Mucosa of descending colon (tissue), 3 donors: Measurements from ENCODE around the gene SERPINF2. TPM values are rescaled to one million over a fixed set of nuclear protein-coding genes. Genes with fewer than 3 reads are reported as not detected.

ENCODE experiments used
- ATAC-seq: fragments of 200-7000 bp; cut with Tn5 transposase; one replicate; pipeline ENCODE4 v1.9.1; 2020; ENCODE audit warnings: mild to moderate bottlenecking, moderate library complexity
- DNase-seq, 3 donors: peaks; one replicate each; pipeline ENCODE4 v3.0.0-alpha.2; 2020
- H3K36me3 ChIP-seq: fragments of 200-600 bp; one replicate; pipeline ENCODE4 v1.8.0; 2021; ENCODE audit warnings: low read depth, mild to moderate bottlenecking
- H3K4me1 ChIP-seq: fragments of 200-600 bp; one replicate; pipeline ENCODE4 v1.8.0; 2021; ENCODE audit warnings: low read depth, mild to moderate bottlenecking
- H3K4me3 ChIP-seq: fragments of 200-600 bp; one replicate; pipeline ENCODE4 v1.8.0; 2021; ENCODE audit warnings: mild to moderate bottlenecking
- H3K9me3 ChIP-seq: fragments of 200-600 bp; one replicate; pipeline ENCODE4 v1.8.0; 2021; ENCODE audit warnings: mild to moderate bottlenecking
- CTCF ChIP-seq: fragments of 200-600 bp; IDR thresholded peaks from one replicate; pipeline ENCODE4 v1.8.0; 2022; ENCODE audit warnings: antibody characterized with exemption, mild to moderate bottlenecking
- intact Hi-C, 2 donors: fragments of 100-400 bp; cut with DNase I in 1 of 2; cut with micrococcal nuclease in 1 of 2; formaldehyde crosslinking; loops; one replicate each; pipeline versions ENCODE4 v1.11.0 to v1.11.1; 2022; cut with DNase I, micrococcal nuclease
- total RNA-seq, 3 donors: library from RNA; stranded (reverse); fragmentation: NEBNext Ultra II Directional in 2 of 3; extraction: Animal tissue kit (Norgen Biotek cat#: 25700) in 2 of 3; gene quantifications; one replicate each; pipeline versions ENCODE4 v1.2.1 to v1.2.4, GENCODE V29; 2021 to 2023
- donor health status: DM: no; HTN: no; CAD: no; lungs with moderate emphysema.
- donor health status: DM: no; HTN: no; CAD: no.
- donor health status: DM: no; HTN: yes; CAD: no.

SERPINF2 gene
- total RNA-seq, 3 donors from 2014 or later, result 0.78 to 8.2 (median 2.9) TPM

- ATAC-seq (no peak), DNase-seq (peak in 1 of 3 donors; percentile 72)
- H3K4me3 ChIP-seq, result no peak overlapping the region
- TF ChIP-seq CTCF, result no peak
- H3K4me1 ChIP-seq, result peaks cover 21% of the 10 kb centered on the region
- intact Hi-C loops, result loop anchor here in 1 of 2 donors (5.0 kb wide), 1 partner anchor 61 kb away; the partner anchor contains the start of gene WDR81
- H3K36me3 ChIP-seq, result no peaks in the 10 kb centered on the region
- no peaks in the 10 kb centered on the region for H3K9me3 ChIP-seq
These were observed 40.6 kb downstream of the SERPINF2 start for GRCh38 chr17:1783271-1783670.

- H3K4me1 ChIP-seq, result peaks cover 21% of the 10 kb centered on the region
- H3K9me3 ChIP-seq, result no peaks in the 10 kb centered on the region
- TF ChIP-seq CTCF, result peak; percentile 28
- H3K36me3 ChIP-seq, result no peaks in the 10 kb centered on the region
- peak in 2 of 3 donors; percentile 68 to 74 for DNase-seq
- peak; percentile 40 for ATAC-seq
- intact Hi-C loops, result loop anchor here in 1 of 2 donors (5.0 kb wide), 1 partner anchor 62 kb away; the partner anchor contains the start of gene WDR81
- no peak overlapping the region for H3K4me3 ChIP-seq
These were observed 41.4 kb downstream of the SERPINF2 start for GRCh38 chr17:1783834-1784611.

GRCh38 chr17:1785930-1786329, 43.3 kb downstream of the SERPINF2 start:
- H3K9me3 ChIP-seq, result no peaks in the 10 kb centered on the region
- no peak for TF ChIP-seq CTCF
- intact Hi-C loops, result no loop called here
- no peak overlapping the region for H3K4me3 ChIP-seq
- ATAC-seq, result no peak
- H3K36me3 ChIP-seq, result no peaks in the 10 kb centered on the region
- H3K4me1 ChIP-seq, result peaks cover 13% of the 10 kb centered on the region
- DNase-seq, result no peak

GRCh38 chr17:1786708-1787107, 44.0 kb downstream of the SERPINF2 start:
- no peaks in the 10 kb centered on the region for H3K9me3 ChIP-seq
- DNase-seq, result no peak
- intact Hi-C loops, result no loop called here

GRCh38 chr17:1787301-1787902, 44.7 kb downstream of the SERPINF2 start:
- H3K36me3 ChIP-seq, result no peaks in the 10 kb centered on the region
- H3K9me3 ChIP-seq, result no peaks in the 10 kb centered on the region
- no peak overlapping the region for H3K4me3 ChIP-seq
- intact Hi-C loops, result no loop called here
- TF ChIP-seq CTCF, result no peak
- peaks cover 13% of the 10 kb centered on the region for H3K4me1 ChIP-seq
- DNase-seq, result peak; percentile 63 to 78 (median 64)
- peak; percentile 95 for ATAC-seq

More at GRCh38 chr17:1786708-1787107, 44.0 kb downstream of the SERPINF2 start:
- no peak overlapping the region for H3K4me3 ChIP-seq
- no peak for ATAC-seq
- TF ChIP-seq CTCF, result no peak
- H3K4me1 ChIP-seq, result peaks cover 13% of the 10 kb centered on the region
- no peaks in the 10 kb centered on the region for H3K36me3 ChIP-seq
